ENCODE measurements around the gene SAMD9L.

SAMD9L gene

GRCh38 chr7:93148144-93148543, at the start of gene SAMD9L:
Gene SAMD9L (minus strand): TSS chr7:93148385. CDS start chr7:93135971, 12,414 bp downstream.
- DNase-seq, result no peak

DNA sequence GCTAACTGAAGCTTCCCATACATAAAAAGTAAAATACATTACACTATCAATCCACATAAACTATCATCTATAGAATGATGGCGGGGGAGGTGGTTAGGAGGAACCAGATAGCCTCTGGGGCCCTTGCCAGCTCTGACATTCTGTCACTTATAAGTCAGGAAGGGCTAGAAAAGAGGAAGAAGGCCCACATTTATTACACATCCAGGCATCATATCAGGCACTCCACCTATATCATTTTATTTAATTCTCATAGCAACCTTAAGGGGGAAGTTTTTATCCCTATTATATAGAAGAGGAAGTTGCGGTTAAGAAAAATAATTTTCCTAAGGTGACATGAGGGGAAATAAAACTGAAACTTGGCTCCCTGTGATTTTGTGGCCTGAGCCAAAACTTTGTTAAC, 48.2 kb upstream of the SAMD9L start:
- DNase-seq, result no peak

GRCh38 chr7:93194386-93194785, 46.2 kb upstream of the SAMD9L start:
- no peak for DNase-seq

- no peak for DNase-seq
These were observed 40.9 kb upstream of the SAMD9L start for GRCh38 chr7:93188870-93189634.

- DNase-seq, result no peak
These were observed 37.3 kb upstream of the SAMD9L start for GRCh38 chr7:93185303-93186027.

- no peak for DNase-seq
These were observed 31.0 kb upstream of the SAMD9L start for GRCh38 chr7:93179173-93179572.

- DNase-seq, result no peak
These were observed 30.0 kb upstream of the SAMD9L start for GRCh38 chr7:93178213-93178612.

GRCh38 chr7:93176992-93177580, 28.9 kb upstream of the SAMD9L start:
- DNase-seq, result no peak

- no peak for DNase-seq
These were observed 27.0 kb upstream of the SAMD9L start for GRCh38 chr7:93175219-93175618.

DNA sequence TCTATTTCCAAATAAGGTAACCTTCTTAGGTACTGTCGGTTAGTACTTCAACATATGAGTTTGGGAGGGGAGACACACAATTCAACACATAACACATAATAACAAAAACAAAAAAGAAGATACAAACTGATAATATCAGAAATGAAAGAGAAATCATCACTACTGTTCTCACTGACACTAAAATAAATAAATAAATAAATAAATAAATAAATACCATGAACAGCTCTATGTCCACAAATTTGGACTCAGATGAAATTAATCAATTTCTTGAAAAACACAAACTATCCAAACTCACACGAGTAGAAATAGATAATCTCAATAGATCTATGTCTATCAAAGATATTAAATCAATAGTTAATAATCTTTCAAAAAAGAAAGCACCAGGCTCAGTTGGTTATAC, 24.5 kb upstream of the SAMD9L start:
- no peak for DNase-seq

DNA sequence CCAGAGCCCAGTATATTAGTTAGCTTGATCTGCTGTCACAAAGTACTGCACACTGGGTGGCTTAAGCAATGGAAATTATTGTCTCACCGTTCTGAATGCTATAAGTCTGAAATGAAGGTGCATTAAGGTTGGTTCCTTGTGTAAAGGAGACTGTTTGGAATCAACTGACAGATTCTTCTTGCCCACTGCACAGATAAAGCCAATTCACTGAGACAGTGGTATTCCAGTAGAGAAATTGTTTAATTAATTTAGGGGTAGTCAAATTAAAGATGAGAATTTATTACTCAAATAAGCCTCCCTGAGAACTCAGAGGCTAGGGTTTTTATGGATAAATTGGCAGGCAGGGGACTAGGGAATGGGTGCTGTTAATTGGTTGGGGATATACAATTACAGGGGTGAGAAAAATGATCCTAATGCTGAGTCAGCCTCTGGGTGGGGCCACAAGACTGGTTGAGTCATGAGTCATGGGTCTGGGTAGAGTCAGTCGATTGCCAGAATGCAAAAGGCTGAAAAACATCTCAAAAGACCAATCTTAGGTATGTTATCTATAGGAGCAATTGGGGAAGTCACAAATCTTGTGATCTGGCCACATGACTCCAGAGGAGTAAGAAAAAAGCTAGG, 23.5 kb upstream of the SAMD9L start:
- DNase-seq, result no peak

GRCh38 chr7:93165447-93165846, 17.3 kb upstream of the SAMD9L start:
- DNase-seq, result no peak

DNA sequence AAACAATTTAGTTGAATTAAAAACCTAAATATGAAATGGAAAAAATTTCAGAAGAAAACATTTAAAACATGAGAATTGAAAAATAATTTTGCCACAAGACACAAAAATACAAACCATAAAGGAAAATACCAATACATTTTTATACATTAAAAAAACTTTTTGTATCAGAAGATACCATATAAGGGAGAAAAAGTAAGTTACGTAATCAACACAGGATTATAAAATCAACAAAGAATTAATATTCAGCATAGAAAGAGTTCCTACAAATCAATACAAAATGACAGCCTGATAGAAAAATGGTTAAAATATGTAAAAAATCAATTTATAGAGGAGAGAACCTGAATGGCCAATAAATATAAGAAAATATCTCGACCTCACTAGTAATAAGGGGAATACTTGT, 16.6 kb upstream of the SAMD9L start:
- DNase-seq, result no peak

- no peak for DNase-seq
These were observed 13.1 kb upstream of the SAMD9L start for GRCh38 chr7:93161181-93161762.

- DNase-seq, result no peak
These were observed 12.2 kb upstream of the SAMD9L start for GRCh38 chr7:93160410-93160809.

- no peak for DNase-seq
These were observed 11.3 kb upstream of the SAMD9L start for GRCh38 chr7:93159490-93159889.

- DNase-seq, result no peak
These were observed 8.7 kb upstream of the SAMD9L start for GRCh38 chr7:93156884-93157283.

DNA sequence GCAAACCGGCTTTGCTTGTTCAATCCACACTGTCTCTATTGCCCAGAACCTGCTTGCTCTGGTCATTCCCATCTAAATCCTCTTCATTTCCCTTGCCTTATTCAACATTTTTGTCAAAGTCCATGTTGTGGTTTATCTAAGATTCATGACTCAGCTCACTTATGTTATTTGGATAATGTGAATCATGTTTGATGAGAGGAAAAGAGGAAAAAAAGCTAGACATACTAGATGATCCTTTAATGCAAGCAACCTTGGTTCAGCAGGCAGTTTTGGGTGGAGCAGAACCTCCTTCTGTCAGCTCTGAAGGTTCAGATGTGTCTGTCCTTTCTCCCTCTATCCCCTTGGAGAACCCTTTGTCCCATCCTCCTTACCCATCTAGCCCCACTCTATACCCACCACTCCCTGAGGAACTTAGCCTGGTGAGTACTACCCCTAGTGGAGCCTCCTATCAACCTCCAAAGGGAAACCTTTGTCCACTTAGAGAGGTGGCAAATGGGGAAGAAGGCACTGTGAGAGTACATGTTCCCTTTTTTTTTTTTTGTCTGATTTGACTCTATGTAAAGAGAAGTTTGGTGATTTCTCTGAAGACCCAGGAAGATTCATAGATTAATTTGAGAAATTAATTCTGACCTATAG, 2.1 kb upstream of the SAMD9L start:
- DNase-seq, result no peak

- DNase-seq, result no peak
These were observed 542 bp upstream of the SAMD9L start for GRCh38 chr7:93148727-93149126.

- peak; percentile 28 to 35 for DNase-seq
These were observed 822 bp downstream of the SAMD9L start for GRCh38 chr7:93147363-93147762.

- DNase-seq, result no peak
These were observed 1.6 kb downstream of the SAMD9L start for GRCh38 chr7:93146472-93147141.

GRCh38 chr7:93146036-93146435, 2.1 kb downstream of the SAMD9L start:
- no peak for DNase-seq

Measured in stimulated activated CD4-positive, alpha-beta T cell treated with anti-CD3 and anti-CD28 coated beads, Interleukin-2, amount 100 ng/mL, for 24 hours (primary cell).